K562 (cell line): ENCODE results near the gene DNAJB12. TPM values are rescaled to one million over a fixed set of nuclear protein-coding genes. Genes with fewer than 3 reads are reported as not detected.

Experiments used
- ARHGAP35 ChIP-seq: fragments of 450-650 bp; IDR thresholded peaks from 2 replicates; pipeline ENCODE4 v1.6.1; 2018; ENCODE audit not compliant: partially characterized antibody
- BRD4 ChIP-seq: fragments of 200-600 bp; sonication (generic); IDR thresholded peaks from 2 replicates; pipeline ENCODE4 v1.6.1; 2017; ENCODE audit warnings: inconsistent platforms
- EHMT2 ChIP-seq: fragments of 450-650 bp; IDR thresholded peaks from 2 replicates; pipeline ENCODE4 v1.6.1; 2018; ENCODE audit warnings: antibody characterized with exemption
- FOXJ2 ChIP-seq: fragments of 200-800 bp; sonication (Bioruptor generic); IDR thresholded peaks from 2 replicates; pipeline ENCODE4 v1.6.1; 2016; ENCODE audit warnings: missing genetic modification characterization, missing compliant biosample characterization
- FOXK2 ChIP-seq, 2 experiments: fragments of 450-650 bp; IDR thresholded peaks in 1 of 2; conservative IDR thresholded peaks in 1 of 2; 2 replicates each; pipeline ENCODE4 v1.6.1; 2016; ENCODE audit warnings: low read depth in 2 of 2, mild to moderate bottlenecking in 1 of 2
- KHSRP ChIP-seq: fragments of 450-650 bp; IDR thresholded peaks from 2 replicates; pipeline ENCODE4 v1.6.1; 2017
- PHF20 ChIP-seq: fragments of 450-650 bp; IDR thresholded peaks from 2 replicates; pipeline ENCODE4 v1.6.1; 2018; ENCODE audit not compliant: partially characterized antibody
- PRPF4 ChIP-seq: fragments of 200-400 bp; formaldehyde crosslinking; IDR thresholded peaks from one replicate; pipeline ENCODE4 v1.6.1; 2017; ENCODE audit warnings: low read length, low read depth, mild to moderate bottlenecking; ENCODE audit not compliant: insufficient read depth, poor library complexity, severe bottlenecking
- RAD21 ChIP-seq, 2 experiments: fragments of 250-450 bp in 1 of 2; fragments of 450-650 bp in 1 of 2; sonication (Bioruptor Pico) in 1 of 2; formaldehyde crosslinking in 1 of 2; IDR thresholded peaks in 1 of 2; conservative IDR thresholded peaks in 1 of 2; 2 replicates each; pipeline versions ENCODE4 v1.4.0 to v1.8.0; 2020 to 2022; ENCODE audit warnings: mild to moderate bottlenecking in 2 of 2, moderate library complexity in 1 of 2
- RBM25 ChIP-seq: fragments of 200-400 bp; formaldehyde crosslinking; IDR thresholded peaks from 2 replicates; pipeline ENCODE4 v1.6.1; 2018; ENCODE audit warnings: low read length, low read depth, moderate library complexity; ENCODE audit not compliant: severe bottlenecking
- TFAM ChIP-seq: fragments of 250-450 bp; sonication (Bioruptor Pico); conservative IDR thresholded peaks from 2 replicates; pipeline ENCODE4 v1.5.0; 2021; ENCODE audit warnings: mild to moderate bottlenecking, moderate library complexity
- ZFPM2 ChIP-seq: fragments of 250-450 bp; sonication (Bioruptor Pico); IDR thresholded peaks from 2 replicates; pipeline ENCODE4 v1.5.1; 2022; ENCODE audit warnings: mild to moderate bottlenecking
- ZKSCAN8 ChIP-seq: fragments of 200-800 bp; sonication (Bioruptor generic); IDR thresholded peaks from 2 replicates; pipeline ENCODE4 v1.6.1; 2016; ENCODE audit warnings: missing genetic modification characterization, missing compliant biosample characterization
- ZNF668 ChIP-seq: fragments of 250-450 bp; sonication (Bioruptor Pico); IDR thresholded peaks from 2 replicates; pipeline ENCODE4 v1.8.0; 2022; ENCODE audit warnings: mild to moderate bottlenecking, inconsistent platforms
- ZNF717 ChIP-seq: fragments of 250-450 bp; sonication (Bioruptor Pico); IDR thresholded peaks from 2 replicates; pipeline ENCODE4 v1.5.0; 2021
- ZNF766 ChIP-seq: fragments of 200-800 bp; sonication (Bioruptor generic); conservative IDR thresholded peaks from 2 replicates; pipeline ENCODE4 v1.6.1; 2016; ENCODE audit warnings: missing genetic modification characterization, missing compliant biosample characterization
- polyA plus RNA-seq, 8 experiments: library from polyadenylated mRNA; depleted of rRNA in 4 of 8; stranded (reverse) in 5 of 8; unstranded in 3 of 8; fragments of >200 nt; fragmentation: Nextera tagmentation in 2 of 8; fragmentation: Illumina TruSeq in 1 of 8; extraction: Ambion mirVana in 2 of 8; extraction: Trizol in 1 of 8; gene quantifications; 2 replicates each; pipeline versions ENCODE4 v1.2.1 to v1.2.3, GENCODE V29; 2011 to 2014; ENCODE audit warnings: inconsistent platforms in 1 of 8, missing spikeins in 1 of 8
- total RNA-seq, 7 experiments: library from RNA; depleted of rRNA in 6 of 7; stranded (reverse); fragments of >200 nt in 6 of 7; fragmentation: Illumina TruSeq in 2 of 7; extraction: Trizol in 2 of 7; gene quantifications; 2 replicates each; pipeline versions ENCODE4 v1.2.1 to v1.2.3, GENCODE V29; 2011 to 2021; ENCODE audit warnings: low replicate concordance in 1 of 7
- TF ChIP-seq, protein P1 (sequence below): sonication (generic); formaldehyde crosslinking; IDR thresholded peaks from 2 replicates; pipeline ENCODE4 v1.8.0; 2023; ENCODE audit warnings: missing genetic modification reagents, mild to moderate bottlenecking, borderline replicate concordance
- TF ChIP-seq, protein P2 (sequence below), 2 experiments: fragments of 450-650 bp; IDR thresholded peaks; 2 replicates each; pipeline ENCODE4 v1.6.1; 2018; ENCODE audit warnings: mild to moderate bottlenecking in 2 of 2, low read depth in 1 of 2; ENCODE audit not compliant: partially characterized antibody in 2 of 2

DNAJB12 gene
- total and polyA plus RNA-seq, 9 of the 15 experiments (the other 6 are each of a cell fraction or from before 2014, with no cell fraction given) = 3.5 to 31.5 (median 20.3) TPM

DNA sequence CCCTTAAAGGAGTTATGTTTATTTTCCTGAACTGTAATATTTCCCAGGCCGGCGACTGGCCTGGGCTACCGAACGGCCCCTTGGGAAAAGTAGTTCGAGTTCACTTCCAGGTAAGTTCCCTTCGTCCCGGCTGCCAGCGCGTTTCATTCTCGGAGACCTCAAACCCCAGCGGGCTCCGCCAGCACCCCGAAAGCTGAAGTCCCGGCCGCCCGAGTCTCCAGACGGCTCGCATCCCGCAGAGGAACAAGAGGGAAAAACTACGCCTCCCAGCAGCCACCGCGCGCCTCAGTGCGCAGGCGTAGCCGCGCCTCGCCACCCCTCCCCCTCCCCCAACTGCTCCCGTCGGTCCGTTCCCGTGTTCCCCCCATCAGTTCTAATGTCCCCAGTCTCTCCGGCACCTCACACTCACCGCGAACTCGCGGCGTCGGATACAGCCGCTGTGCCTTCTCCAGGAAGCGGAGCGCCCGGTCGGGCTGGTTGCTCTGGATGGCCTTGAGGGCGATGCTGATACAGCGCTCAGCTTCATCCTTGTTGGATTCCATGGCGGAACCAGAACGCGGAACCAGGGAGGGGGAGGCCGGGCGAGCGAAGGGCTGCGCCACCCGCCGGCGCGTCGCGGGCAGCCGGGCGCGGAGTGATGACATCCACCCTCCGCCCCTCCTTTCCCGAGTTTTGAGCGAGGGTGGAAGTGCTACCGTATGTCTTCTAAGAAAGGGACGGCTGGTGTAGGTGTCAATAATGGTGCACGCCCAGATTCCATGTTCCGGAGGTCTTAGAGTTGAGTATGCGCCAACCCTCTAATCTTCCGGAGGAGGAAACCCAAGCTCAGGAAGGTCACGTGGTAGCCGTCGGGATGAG lies at the start of gene DNAJB12 (continued):
- TF ChIP-seq, protein P1, sequence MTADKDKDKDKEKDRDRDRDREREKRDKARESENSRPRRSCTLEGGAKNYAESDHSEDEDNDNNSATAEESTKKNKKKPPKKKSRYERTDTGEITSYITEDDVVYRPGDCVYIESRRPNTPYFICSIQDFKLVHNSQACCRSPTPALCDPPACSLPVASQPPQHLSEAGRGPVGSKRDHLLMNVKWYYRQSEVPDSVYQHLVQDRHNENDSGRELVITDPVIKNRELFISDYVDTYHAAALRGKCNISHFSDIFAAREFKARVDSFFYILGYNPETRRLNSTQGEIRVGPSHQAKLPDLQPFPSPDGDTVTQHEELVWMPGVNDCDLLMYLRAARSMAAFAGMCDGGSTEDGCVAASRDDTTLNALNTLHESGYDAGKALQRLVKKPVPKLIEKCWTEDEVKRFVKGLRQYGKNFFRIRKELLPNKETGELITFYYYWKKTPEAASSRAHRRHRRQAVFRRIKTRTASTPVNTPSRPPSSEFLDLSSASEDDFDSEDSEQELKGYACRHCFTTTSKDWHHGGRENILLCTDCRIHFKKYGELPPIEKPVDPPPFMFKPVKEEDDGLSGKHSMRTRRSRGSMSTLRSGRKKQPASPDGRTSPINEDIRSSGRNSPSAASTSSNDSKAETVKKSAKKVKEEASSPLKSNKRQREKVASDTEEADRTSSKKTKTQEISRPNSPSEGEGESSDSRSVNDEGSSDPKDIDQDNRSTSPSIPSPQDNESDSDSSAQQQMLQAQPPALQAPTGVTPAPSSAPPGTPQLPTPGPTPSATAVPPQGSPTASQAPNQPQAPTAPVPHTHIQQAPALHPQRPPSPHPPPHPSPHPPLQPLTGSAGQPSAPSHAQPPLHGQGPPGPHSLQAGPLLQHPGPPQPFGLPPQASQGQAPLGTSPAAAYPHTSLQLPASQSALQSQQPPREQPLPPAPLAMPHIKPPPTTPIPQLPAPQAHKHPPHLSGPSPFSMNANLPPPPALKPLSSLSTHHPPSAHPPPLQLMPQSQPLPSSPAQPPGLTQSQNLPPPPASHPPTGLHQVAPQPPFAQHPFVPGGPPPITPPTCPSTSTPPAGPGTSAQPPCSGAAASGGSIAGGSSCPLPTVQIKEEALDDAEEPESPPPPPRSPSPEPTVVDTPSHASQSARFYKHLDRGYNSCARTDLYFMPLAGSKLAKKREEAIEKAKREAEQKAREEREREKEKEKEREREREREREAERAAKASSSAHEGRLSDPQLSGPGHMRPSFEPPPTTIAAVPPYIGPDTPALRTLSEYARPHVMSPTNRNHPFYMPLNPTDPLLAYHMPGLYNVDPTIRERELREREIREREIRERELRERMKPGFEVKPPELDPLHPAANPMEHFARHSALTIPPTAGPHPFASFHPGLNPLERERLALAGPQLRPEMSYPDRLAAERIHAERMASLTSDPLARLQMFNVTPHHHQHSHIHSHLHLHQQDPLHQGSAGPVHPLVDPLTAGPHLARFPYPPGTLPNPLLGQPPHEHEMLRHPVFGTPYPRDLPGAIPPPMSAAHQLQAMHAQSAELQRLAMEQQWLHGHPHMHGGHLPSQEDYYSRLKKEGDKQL (CRISPR knock-in tag) = 0 out of 2 replicates have a peak, but pooled peaks have one; percentile 1
- no peak; the same call in 1 of the 2 replicates for TF ChIP-seq ZNF668 (CRISPR knock-in tag)
- TF ChIP-seq ARHGAP35 = no peak
- TF ChIP-seq FOXK2 (conservative IDR thresholded peaks at IDR 0.05 in 1 of 2, IDR thresholded peaks at IDR 0.05 in 1 of 2; ENCODE audit: low read depth in 2 of 2) = peak; percentile 93 to 95
- TF ChIP-seq RBM25 = no peak
- no peak for TF ChIP-seq ZKSCAN8
- peak; percentile 4 for TF ChIP-seq ZNF766
- TF ChIP-seq TFAM = no peak
- TF ChIP-seq PHF20 = peak; percentile 100
- TF ChIP-seq ZNF717 (CRISPR knock-in tag) = no peak
- TF ChIP-seq KHSRP = peak; percentile 84
- TF ChIP-seq, protein P2, sequence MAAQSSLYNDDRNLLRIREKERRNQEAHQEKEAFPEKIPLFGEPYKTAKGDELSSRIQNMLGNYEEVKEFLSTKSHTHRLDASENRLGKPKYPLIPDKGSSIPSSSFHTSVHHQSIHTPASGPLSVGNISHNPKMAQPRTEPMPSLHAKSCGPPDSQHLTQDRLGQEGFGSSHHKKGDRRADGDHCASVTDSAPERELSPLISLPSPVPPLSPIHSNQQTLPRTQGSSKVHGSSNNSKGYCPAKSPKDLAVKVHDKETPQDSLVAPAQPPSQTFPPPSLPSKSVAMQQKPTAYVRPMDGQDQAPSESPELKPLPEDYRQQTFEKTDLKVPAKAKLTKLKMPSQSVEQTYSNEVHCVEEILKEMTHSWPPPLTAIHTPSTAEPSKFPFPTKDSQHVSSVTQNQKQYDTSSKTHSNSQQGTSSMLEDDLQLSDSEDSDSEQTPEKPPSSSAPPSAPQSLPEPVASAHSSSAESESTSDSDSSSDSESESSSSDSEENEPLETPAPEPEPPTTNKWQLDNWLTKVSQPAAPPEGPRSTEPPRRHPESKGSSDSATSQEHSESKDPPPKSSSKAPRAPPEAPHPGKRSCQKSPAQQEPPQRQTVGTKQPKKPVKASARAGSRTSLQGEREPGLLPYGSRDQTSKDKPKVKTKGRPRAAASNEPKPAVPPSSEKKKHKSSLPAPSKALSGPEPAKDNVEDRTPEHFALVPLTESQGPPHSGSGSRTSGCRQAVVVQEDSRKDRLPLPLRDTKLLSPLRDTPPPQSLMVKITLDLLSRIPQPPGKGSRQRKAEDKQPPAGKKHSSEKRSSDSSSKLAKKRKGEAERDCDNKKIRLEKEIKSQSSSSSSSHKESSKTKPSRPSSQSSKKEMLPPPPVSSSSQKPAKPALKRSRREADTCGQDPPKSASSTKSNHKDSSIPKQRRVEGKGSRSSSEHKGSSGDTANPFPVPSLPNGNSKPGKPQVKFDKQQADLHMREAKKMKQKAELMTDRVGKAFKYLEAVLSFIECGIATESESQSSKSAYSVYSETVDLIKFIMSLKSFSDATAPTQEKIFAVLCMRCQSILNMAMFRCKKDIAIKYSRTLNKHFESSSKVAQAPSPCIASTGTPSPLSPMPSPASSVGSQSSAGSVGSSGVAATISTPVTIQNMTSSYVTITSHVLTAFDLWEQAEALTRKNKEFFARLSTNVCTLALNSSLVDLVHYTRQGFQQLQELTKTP (IDR thresholded peaks at IDR 0.05; ENCODE audit: low read depth in 1 of 2, partially characterized antibody in 2 of 2) = peak; percentile 99 to 100
- peak in 1 of 2 experiments; percentile 17; a peak in 1 of 4 replicates for TF ChIP-seq RAD21 (CRISPR knock-in tag; conservative IDR thresholded peaks at IDR 0.05 in 1 of 2, IDR thresholded peaks at IDR 0.05 in 1 of 2)
- no peak for TF ChIP-seq ZFPM2 (CRISPR knock-in tag)
- peak; percentile 87 for TF ChIP-seq PRPF4
- no peak for TF ChIP-seq EHMT2
- TF ChIP-seq BRD4 = peak; percentile 85; the same call in 1 of the 2 replicates
- peak; percentile 88 for TF ChIP-seq FOXJ2
